DOHH2 (cell line): ENCODE data around the gene ZNF648.
"Not testable (repeated sequence)": the region's sequence is repeated elsewhere in the genome, so short reads cannot be mapped to it uniquely, and the experiment has no call there.

Experiments used
- H3F3A ChIP-seq: fragments of 200-600 bp; sonication (generic), shearing (Covaris generic); 2 replicates; pipeline ENCODE4 v1.6.0; 2016; ENCODE audit warnings: antibody characterized with exemption, mild to moderate bottlenecking; ENCODE audit not compliant: control insufficient read depth, insufficient read depth
- H3K27ac ChIP-seq: fragments of 200-600 bp; sonication (generic); 2 replicates; pipeline ENCODE4 v1.5.1; 2014; ENCODE audit warnings: low read depth, mild to moderate bottlenecking, low read length, moderate library complexity
- H3K27me3 ChIP-seq: fragments of 200-600 bp; sonication (generic); 2 replicates; pipeline ENCODE4 v1.6.1; 2014; ENCODE audit warnings: mild to moderate bottlenecking, low read length, mixed read lengths; ENCODE audit not compliant: control insufficient read depth
- H3K36me3 ChIP-seq: fragments of 200-600 bp; sonication (generic); 2 replicates; pipeline ENCODE4 v1.6.1; 2014; ENCODE audit warnings: mild to moderate bottlenecking, low read length, moderate library complexity, mixed read lengths; ENCODE audit not compliant: control insufficient read depth
- H3K4me1 ChIP-seq: fragments of 200-600 bp; sonication (generic); 2 replicates; pipeline ENCODE4 v1.6.1; 2014; ENCODE audit warnings: mild to moderate bottlenecking, low read length, mixed read lengths; ENCODE audit not compliant: control insufficient read depth
- H3K4me2 ChIP-seq: fragments of 200-600 bp; sonication (generic); 2 replicates; pipeline ENCODE4 v1.6.0; 2014; ENCODE audit warnings: mild to moderate bottlenecking, low read length, moderate library complexity
- H3K4me3 ChIP-seq: fragments of 200-600 bp; sonication (generic); 2 replicates; pipeline ENCODE4 v1.5.1; 2014; ENCODE audit warnings: mild to moderate bottlenecking, low read length, mixed read lengths
- H3K79me2 ChIP-seq: fragments of 200-600 bp; sonication (generic); 2 replicates; pipeline ENCODE4 v1.6.1; 2014; ENCODE audit warnings: mild to moderate bottlenecking, low read length, mixed read lengths; ENCODE audit not compliant: control insufficient read depth
- H3K9me2 ChIP-seq: fragments of 200-600 bp; sonication (generic); replicated peaks from 2 replicates; pipeline ENCODE4 v1.6.1; 2014; ENCODE audit warnings: mild to moderate bottlenecking, low read length, mixed read lengths; ENCODE audit not compliant: control insufficient read depth
- H3K9me3 ChIP-seq: fragments of 200-600 bp; sonication (generic); 2 replicates; pipeline ENCODE4 v1.6.1; 2014; ENCODE audit warnings: antibody characterized with exemption, low read length, mixed read lengths; ENCODE audit not compliant: control insufficient read depth, insufficient read depth
- H4K20me1 ChIP-seq: fragments of 200-600 bp; sonication (generic); 2 replicates; pipeline ENCODE4 v1.6.0; 2014; ENCODE audit warnings: low read depth, mild to moderate bottlenecking, antibody characterized with exemption, low read length, moderate library complexity; ENCODE audit not compliant: control insufficient read depth, insufficient read depth
- EZH2phosphoT487 ChIP-seq: fragments of 200-600 bp; sonication (generic); IDR thresholded peaks from 2 replicates; pipeline ENCODE4 v1.6.1; 2017; ENCODE audit warnings: borderline replicate concordance, mild to moderate bottlenecking, antibody characterized with exemption, low read length, moderate library complexity, mixed read lengths
- TF ChIP-seq, protein P1 (sequence below): fragments of 200-600 bp; sonication (generic); IDR thresholded peaks from one replicate; pipeline ENCODE4 v1.5.1; 2014; ENCODE audit warnings: antibody characterized with exemption, mild to moderate bottlenecking, low read depth, low read length; ENCODE audit not compliant: poor library complexity, severe bottlenecking

ZNF648 gene

DNA sequence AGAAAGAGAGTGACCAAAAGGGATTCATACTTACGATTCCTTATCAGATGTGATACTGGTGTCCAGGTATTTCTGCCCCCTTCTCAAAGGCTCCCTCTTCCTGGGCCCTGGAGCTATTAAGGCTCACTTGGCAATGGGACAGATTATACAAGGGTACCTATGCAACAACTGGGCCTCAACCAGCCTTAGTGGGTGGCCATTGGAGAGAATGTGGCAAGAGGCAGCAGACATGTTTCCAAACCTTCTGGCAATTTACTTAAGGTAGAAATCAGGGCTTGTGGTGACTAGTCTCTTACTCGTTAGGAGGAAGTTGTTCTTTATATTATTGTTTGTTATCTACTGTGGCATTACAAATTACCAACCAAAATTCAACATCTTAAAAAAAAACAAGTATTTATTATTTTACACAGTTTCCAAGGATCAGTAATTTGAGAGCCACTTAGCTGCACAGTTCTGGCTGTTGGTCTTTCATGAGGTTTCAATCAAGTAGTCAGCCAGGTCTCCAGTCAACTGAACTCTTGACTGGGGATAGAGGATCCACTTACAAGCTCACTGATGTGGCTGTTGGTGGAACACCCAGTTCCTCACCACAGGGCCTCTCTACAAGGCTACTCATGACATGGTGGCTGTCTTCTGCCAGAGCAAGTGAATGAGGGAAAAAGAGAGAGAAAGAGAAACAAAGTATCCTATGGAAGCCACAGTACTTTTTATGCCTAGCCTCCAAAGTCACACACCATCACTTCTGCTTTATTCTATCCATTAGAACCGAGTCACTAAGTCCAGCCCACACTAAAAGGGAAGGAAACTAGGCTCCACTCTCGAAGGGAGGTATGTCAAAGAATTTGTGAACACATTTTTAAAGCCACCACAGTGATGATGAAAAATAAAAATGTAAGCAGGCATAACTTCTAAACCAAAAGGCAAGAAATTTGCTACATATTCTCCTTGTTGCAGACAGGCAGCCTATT is 10.7 kb downstream of the ZNF648 start:
- Histone ChIP-seq H3K36me3 (no peaks in the 10 kb centered on the region), H3K27me3 (no peaks in the 10 kb centered on the region), H3K9me3 (no peaks in the 10 kb centered on the region), H3F3A (no peaks in the 10 kb centered on the region), H3K27ac (no peak overlapping the region), H3K9me2 (no peaks in the 10 kb centered on the region), H3K79me2 (no peaks in the 10 kb centered on the region), H3K4me2 (no peak overlapping the region), H3K4me1 (no peaks in the 10 kb centered on the region), H3K4me3 (no peak overlapping the region), H4K20me1 (no peaks in the 10 kb centered on the region)
- no peak for TF ChIP-seq EZH2phosphoT487
- TF ChIP-seq, protein P1, sequence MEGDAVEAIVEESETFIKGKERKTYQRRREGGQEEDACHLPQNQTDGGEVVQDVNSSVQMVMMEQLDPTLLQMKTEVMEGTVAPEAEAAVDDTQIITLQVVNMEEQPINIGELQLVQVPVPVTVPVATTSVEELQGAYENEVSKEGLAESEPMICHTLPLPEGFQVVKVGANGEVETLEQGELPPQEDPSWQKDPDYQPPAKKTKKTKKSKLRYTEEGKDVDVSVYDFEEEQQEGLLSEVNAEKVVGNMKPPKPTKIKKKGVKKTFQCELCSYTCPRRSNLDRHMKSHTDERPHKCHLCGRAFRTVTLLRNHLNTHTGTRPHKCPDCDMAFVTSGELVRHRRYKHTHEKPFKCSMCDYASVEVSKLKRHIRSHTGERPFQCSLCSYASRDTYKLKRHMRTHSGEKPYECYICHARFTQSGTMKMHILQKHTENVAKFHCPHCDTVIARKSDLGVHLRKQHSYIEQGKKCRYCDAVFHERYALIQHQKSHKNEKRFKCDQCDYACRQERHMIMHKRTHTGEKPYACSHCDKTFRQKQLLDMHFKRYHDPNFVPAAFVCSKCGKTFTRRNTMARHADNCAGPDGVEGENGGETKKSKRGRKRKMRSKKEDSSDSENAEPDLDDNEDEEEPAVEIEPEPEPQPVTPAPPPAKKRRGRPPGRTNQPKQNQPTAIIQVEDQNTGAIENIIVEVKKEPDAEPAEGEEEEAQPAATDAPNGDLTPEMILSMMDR: no peak

GRCh38 chr1:182048562-182048961 is 12.9 kb downstream of the ZNF648 start:
- H3K9me3 ChIP-seq: no peaks in the 10 kb centered on the region; the same call in 1 of the 2 replicates
- no peak overlapping the region for H3K4me2 ChIP-seq
- H3K9me2 ChIP-seq: no peaks in the 10 kb centered on the region
- H3F3A ChIP-seq: no peaks in the 10 kb centered on the region
- H3K79me2 ChIP-seq: no peaks in the 10 kb centered on the region
- H3K4me1 ChIP-seq: no peaks in the 10 kb centered on the region
- no peak overlapping the region for H3K4me3 ChIP-seq
- H3K27me3 ChIP-seq: no peaks in the 10 kb centered on the region
- no peaks in the 10 kb centered on the region for H4K20me1 ChIP-seq
- TF ChIP-seq EZH2phosphoT487: no peak
- TF ChIP-seq, protein P1: no peak
- H3K36me3 ChIP-seq: no peaks in the 10 kb centered on the region
- no peak overlapping the region for H3K27ac ChIP-seq

- Histone ChIP-seq H3K4me1 (no peaks in the 10 kb centered on the region), H3K36me3 (no peaks in the 10 kb centered on the region), H3F3A (no peaks in the 10 kb centered on the region), H4K20me1 (no peaks in the 10 kb centered on the region), H3K9me2 (no peaks in the 10 kb centered on the region), H3K27ac (no peak overlapping the region), H3K4me3 (no peak overlapping the region), H3K79me2 (no peaks in the 10 kb centered on the region), H3K27me3 (no peaks in the 10 kb centered on the region), H3K4me2 (no peak overlapping the region), H3K9me3 (no peaks in the 10 kb centered on the region; the same call in 1 of the 2 replicates)
- TF ChIP-seq EZH2phosphoT487: no peak
- TF ChIP-seq, protein P1: no peak
These were observed 14.7 kb downstream of the ZNF648 start for GRCh38 chr1:182046763-182047162.

DNA sequence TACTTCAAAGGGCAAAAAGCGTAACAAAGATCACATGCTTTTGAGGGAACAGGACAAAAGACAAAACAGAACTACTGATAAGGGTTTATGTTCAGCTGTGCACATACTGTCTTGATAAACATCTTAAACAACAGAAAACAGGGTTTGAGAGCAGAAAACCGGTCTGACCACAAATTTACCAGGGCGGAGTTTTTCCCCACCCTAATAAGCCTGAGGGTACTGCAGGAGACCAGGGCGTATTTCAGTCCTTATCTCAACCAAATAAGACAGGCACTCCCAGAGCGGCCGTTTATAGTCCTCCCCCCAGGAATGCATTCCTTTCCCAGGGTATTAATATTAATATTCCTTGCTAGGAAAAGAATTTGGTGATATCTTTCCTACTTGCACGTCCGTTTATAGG is 16.0 kb downstream of the ZNF648 start:
- H4K20me1 ChIP-seq, H3K79me2 ChIP-seq, H3K27me3 ChIP-seq, H3K4me2 ChIP-seq, H3K27ac ChIP-seq, H3F3A ChIP-seq, H3K4me1 ChIP-seq, H3K9me2 ChIP-seq, H3K4me3 ChIP-seq, H3K9me3 ChIP-seq, H3K36me3 ChIP-seq: not testable (repeated sequence)
